Measurements from ENCODE around the gene FMNL2.

DNA sequence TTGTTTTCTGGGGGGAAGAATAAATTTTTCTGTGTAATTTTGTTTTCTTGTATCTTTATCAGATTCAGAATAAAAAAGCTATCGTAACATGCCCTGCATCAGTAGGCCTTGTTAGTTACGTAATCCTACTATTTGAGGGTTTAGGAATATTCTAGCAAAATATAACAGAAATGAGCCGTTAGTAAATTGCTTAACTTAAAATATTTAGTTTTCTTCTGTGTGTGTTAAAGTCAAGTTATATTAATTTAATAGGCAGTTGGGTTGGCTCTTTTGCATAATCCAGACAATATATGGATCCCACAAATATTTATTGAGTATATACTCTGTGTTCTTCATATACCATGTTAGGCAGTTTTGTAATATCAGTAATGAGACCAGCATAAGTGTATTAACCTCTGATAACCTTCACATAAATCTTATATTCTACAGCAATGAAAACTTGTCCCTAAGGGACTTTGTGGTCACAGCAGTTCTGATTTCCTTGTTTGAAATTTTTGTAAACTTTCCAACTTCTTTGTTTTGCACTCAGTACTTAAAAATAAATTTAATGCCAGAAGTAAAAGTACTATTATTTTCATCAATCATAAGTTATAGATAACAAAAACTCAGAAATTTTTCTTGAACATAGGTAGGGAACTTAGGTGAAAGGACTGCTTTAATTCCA, 151.9 kb downstream of the FMNL2 start:
- TF ChIP-seq POLR2A (IDR thresholded peaks at IDR 0.05; ENCODE audit: low read depth, low read length) (no peak), POLR2AphosphoS5 (IDR thresholded peaks at IDR 0.05; ENCODE audit: low read depth, low read length) (no peak)
